Keratinocyte (primary cell): Measurements from ENCODE around the gene SCYGR6.

ENCODE experiments used
- CTCF ChIP-seq, 3 experiments: IDR thresholded peaks in 1 of 3; conservative IDR thresholded peaks in 1 of 3; optimal IDR thresholded peaks in 1 of 3; 2 replicates in 2 of 3; 3 replicates in 1 of 3; pipeline versions ENCODE3 to v1.5.1; 2011; ENCODE audit warnings: low read length in 3 of 3, mild to moderate bottlenecking in 3 of 3, moderate library complexity in 2 of 3, control low read depth in 1 of 3, inconsistent platforms in 1 of 3; ENCODE audit not compliant: insufficient read depth in 2 of 3; ENCODE audit errors: extremely low read depth in 1 of 3
- EZH2 ChIP-seq: IDR thresholded peaks from one replicate; pipeline ENCODE4 v1.6.1; 2012; ENCODE audit warnings: inconsistent platforms, mild to moderate bottlenecking, low read length, moderate library complexity

DNA sequence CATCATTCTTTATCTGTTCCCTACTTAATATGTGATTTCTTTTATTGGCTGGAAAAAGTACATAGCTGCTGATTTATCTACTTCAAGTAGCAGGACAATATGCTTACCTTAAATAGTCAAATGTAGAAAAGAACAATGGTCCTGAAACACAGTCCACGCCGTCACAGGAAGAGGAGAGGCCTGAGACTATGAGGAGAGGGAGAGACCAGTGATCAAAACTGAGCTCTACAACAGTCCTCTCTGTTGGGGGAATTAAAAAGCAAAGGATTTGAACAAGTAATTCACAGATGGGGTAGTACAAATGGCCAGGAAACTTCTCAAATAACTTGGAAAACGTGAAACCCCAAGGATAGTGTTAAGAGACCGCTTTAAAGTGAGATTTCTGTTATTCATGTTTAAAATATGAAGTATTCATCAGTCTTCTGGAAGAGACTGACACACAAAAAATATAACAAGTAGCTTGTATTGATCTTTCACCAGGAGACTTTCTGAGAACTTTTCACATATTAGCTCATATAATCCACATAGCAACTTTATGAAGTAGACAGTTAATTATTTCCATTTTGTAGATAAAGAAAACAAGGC is 41.3 kb upstream of the SCYGR6 start:
- TF ChIP-seq CTCF (optimal IDR thresholded peaks at IDR 0.05 in 1 of 3, IDR thresholded peaks at IDR 0.05 in 1 of 3, conservative IDR thresholded peaks at IDR 0.05 in 1 of 3; ENCODE audit: extremely low read depth in 1 of 3, insufficient read depth in 2 of 3, low read length in 3 of 3) (no peak), EZH2 (no peak)
